Mesenchymal stem cell (in vitro differentiated cells and primary cell): Measurements from ENCODE around the gene SCRN3.

ENCODE experiments used
- DNase-seq: peaks from one replicate; pipeline ENCODE4 v3.0.0-alpha.2; 2013
- H2AFZ ChIP-seq: one replicate; pipeline ENCODE4 v1.6.1; 2013; ENCODE audit warnings: low read depth, mild to moderate bottlenecking, control low read depth, inconsistent platforms, low read length, moderate library complexity
- H2AK5ac ChIP-seq: 2 replicates; pipeline ENCODE4 v1.6.1; 2013; ENCODE audit warnings: low read length, moderate library complexity, mild to moderate bottlenecking, inconsistent platforms; ENCODE audit not compliant: severe bottlenecking
- H2BK120ac ChIP-seq: one replicate; pipeline ENCODE4 v1.6.1; 2013; ENCODE audit warnings: low read depth, mild to moderate bottlenecking, inconsistent platforms, low read length, moderate library complexity
- H2BK12ac ChIP-seq, 2 experiments: one replicate each; pipeline ENCODE4 v1.6.1; 2013; ENCODE audit warnings: inconsistent platforms in 2 of 2, low read length in 2 of 2, mild to moderate bottlenecking in 2 of 2, moderate library complexity in 2 of 2, control low read depth in 1 of 2
- H2BK15ac ChIP-seq: one replicate; pipeline ENCODE4 v1.6.1; 2013; ENCODE audit warnings: mild to moderate bottlenecking, low read depth, inconsistent platforms; ENCODE audit not compliant: poor library complexity, severe bottlenecking
- H2BK5ac ChIP-seq: 2 replicates; pipeline ENCODE4 v1.6.1; 2013; ENCODE audit warnings: low read depth, mild to moderate bottlenecking, low read length, control low read depth, inconsistent platforms; ENCODE audit not compliant: poor library complexity, severe bottlenecking
- H3K14ac ChIP-seq, 2 experiments: one replicate each; pipeline ENCODE4 v1.6.1; 2013; ENCODE audit warnings: inconsistent platforms in 2 of 2, low read length in 2 of 2, control low read depth in 1 of 2, mild to moderate bottlenecking in 1 of 2, moderate library complexity in 1 of 2
- H3K18ac ChIP-seq, 2 experiments: one replicate each; pipeline ENCODE4 v1.6.1; 2013; ENCODE audit warnings: inconsistent platforms in 2 of 2, low read length in 2 of 2, control low read depth in 1 of 2, low read depth in 1 of 2, mild to moderate bottlenecking in 1 of 2
- H3K23ac ChIP-seq, 2 experiments: one replicate each; pipeline ENCODE4 v1.6.1; 2013; ENCODE audit warnings: inconsistent platforms in 2 of 2, low read length in 2 of 2, mild to moderate bottlenecking in 2 of 2, moderate library complexity in 2 of 2, control low read depth in 1 of 2
- H3K27ac ChIP-seq: 2 replicates; pipeline ENCODE4 v1.5.1; 2013; ENCODE audit warnings: mild to moderate bottlenecking, moderate library complexity, low read length, control low read depth, inconsistent platforms; ENCODE audit not compliant: poor library complexity, severe bottlenecking
- H3K27me3 ChIP-seq, 2 experiments: 2 replicates each; pipeline versions ENCODE4 v1.6.1 to v1.7.0; 2013; ENCODE audit warnings: low read length in 2 of 2, mild to moderate bottlenecking in 2 of 2, moderate library complexity in 2 of 2, control low read depth in 1 of 2, inconsistent platforms in 1 of 2; ENCODE audit not compliant: control insufficient read depth in 1 of 2, insufficient read depth in 1 of 2
- H3K36me3 ChIP-seq, 2 experiments: 2 replicates each; pipeline versions ENCODE4 v1.6.1 to v1.7.0; 2013; ENCODE audit warnings: low read length in 2 of 2, control low read depth in 1 of 2, inconsistent platforms in 1 of 2, low read depth in 1 of 2, mild to moderate bottlenecking in 1 of 2; ENCODE audit not compliant: insufficient read depth in 2 of 2, control insufficient read depth in 1 of 2
- H3K4ac ChIP-seq, 2 experiments: one replicate each; pipeline ENCODE4 v1.6.1; 2013; ENCODE audit warnings: inconsistent platforms in 2 of 2, low read length in 2 of 2, mild to moderate bottlenecking in 2 of 2, moderate library complexity in 2 of 2, control low read depth in 1 of 2, low read depth in 1 of 2
- H3K4me1 ChIP-seq: 2 replicates; pipeline ENCODE4 v1.6.1; 2013; ENCODE audit warnings: low read depth, low read length, control low read depth; ENCODE audit not compliant: control insufficient read depth, insufficient read depth
- H3K4me2 ChIP-seq: 2 replicates; pipeline ENCODE4 v1.6.1; 2013; ENCODE audit warnings: low read length, mild to moderate bottlenecking, inconsistent platforms; ENCODE audit not compliant: poor library complexity, severe bottlenecking
- H3K4me3 ChIP-seq, 2 experiments: 2 replicates each; pipeline versions ENCODE4 v1.5.1 to v1.7.0; 2013; ENCODE audit warnings: low read length in 2 of 2, mild to moderate bottlenecking in 2 of 2, control low read depth in 1 of 2, low read depth in 1 of 2; ENCODE audit not compliant: insufficient read depth in 1 of 2
- H3K79me1 ChIP-seq: replicated peaks from 2 replicates; pipeline ENCODE4 v1.6.1; 2013; ENCODE audit warnings: mild to moderate bottlenecking, control low read depth, low read length, inconsistent platforms; ENCODE audit not compliant: poor library complexity, severe bottlenecking
- H3K9ac ChIP-seq: 2 replicates; pipeline ENCODE4 v1.7.0; 2013; ENCODE audit warnings: mild to moderate bottlenecking, low read length, moderate library complexity
- H3K9me3 ChIP-seq: 2 replicates; pipeline ENCODE4 v1.7.0; 2013; ENCODE audit warnings: mild to moderate bottlenecking, low read length; ENCODE audit not compliant: control insufficient read depth
- H4K8ac ChIP-seq: one replicate; pipeline ENCODE4 v1.6.1; 2013; ENCODE audit warnings: inconsistent platforms, mild to moderate bottlenecking, low read length, moderate library complexity
- H4K91ac ChIP-seq: one replicate; pipeline ENCODE4 v1.6.1; 2013; ENCODE audit warnings: mild to moderate bottlenecking, low read length, inconsistent platforms
- WGBS: methylation state at CpG from one replicate; pipeline ENCODE4 v1.1.7; 2013; ENCODE audit warnings: mixed read lengths; 5-methylcytosine and 5-hydroxymethylcytosine counted together

Gene SCRN3

DNA sequence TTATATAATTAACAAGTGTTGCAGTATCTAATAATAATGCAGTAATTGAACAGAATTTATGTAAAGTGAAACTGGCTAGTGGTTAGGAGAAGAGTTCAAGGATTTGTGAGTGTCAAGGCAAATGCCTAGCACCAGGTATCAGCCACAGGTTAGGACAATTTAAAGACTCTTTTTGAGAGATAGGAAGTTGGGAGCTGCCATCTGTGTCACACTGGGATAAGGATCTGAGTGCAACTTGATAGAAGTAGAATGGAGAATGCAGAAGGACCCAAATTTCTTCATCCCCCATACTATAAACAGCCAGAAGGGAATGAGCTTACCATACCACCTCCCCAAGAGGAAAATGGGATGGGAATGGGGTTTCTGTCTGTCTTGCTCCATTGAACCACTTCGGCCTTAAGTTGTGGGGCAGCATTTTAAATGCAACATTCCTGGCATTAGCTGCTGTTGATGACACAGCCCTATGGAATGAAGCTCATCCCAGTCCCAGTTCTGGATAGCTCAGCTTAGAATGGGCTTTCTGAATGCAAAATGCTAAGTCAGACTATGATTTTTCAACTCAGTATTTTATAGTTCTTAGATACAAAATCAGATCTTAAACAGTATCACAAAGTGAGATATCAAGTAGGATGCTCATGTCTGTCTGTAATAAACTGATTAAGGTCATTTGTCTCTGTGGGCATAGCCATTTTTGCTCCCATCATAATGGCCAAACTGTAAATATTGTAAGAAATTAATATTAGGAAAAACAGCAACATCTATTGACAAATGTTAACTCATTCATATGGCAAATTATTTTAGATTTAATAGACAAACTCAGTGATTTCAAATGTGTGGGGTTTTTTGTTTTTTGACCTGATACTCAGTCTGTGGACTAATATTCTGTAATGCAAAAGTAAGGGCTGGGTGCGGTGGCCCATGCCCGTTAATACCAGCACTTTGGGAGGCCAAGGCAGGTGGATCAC lies 47.3 kb downstream of the SCRN3 start:
- peaks cover 0 to 5% of the 10 kb centered on the region in 2 experiments for H3K36me3 ChIP-seq
- no peak overlapping the region for H2AFZ ChIP-seq
- no peak overlapping the region for H2BK120ac ChIP-seq
- H4K91ac ChIP-seq: no peak overlapping the region
- H2BK12ac ChIP-seq: no peak overlapping the region
- H4K8ac ChIP-seq: no peak overlapping the region
- no peak overlapping the region for H2BK15ac ChIP-seq
- H3K27ac ChIP-seq: peak overlapping the region; percentile 86
- H3K14ac ChIP-seq: no peak overlapping the region
- no peaks in the 10 kb centered on the region for H3K9me3 ChIP-seq
- no peak overlapping the region for H3K4me3 ChIP-seq
- no peak overlapping the region for H3K4ac ChIP-seq
- no peak overlapping the region for H3K18ac ChIP-seq
- H3K23ac ChIP-seq: no peak overlapping the region
- no peak overlapping the region for H2BK5ac ChIP-seq
- H3K27me3 ChIP-seq: no peaks in the 10 kb centered on the region
- H3K4me2 ChIP-seq: no peak overlapping the region
- no peak overlapping the region for H3K9ac ChIP-seq
- no peaks in the 10 kb centered on the region for H3K79me1 ChIP-seq
- peaks cover 7% of the 10 kb centered on the region for H3K4me1 ChIP-seq
- DNase-seq: peak; percentile 71
- WGBS: 62% methylated on average over 3 of the region's 3 CpGs
- peak overlapping the region; percentile 85 for H2AK5ac ChIP-seq

DNA sequence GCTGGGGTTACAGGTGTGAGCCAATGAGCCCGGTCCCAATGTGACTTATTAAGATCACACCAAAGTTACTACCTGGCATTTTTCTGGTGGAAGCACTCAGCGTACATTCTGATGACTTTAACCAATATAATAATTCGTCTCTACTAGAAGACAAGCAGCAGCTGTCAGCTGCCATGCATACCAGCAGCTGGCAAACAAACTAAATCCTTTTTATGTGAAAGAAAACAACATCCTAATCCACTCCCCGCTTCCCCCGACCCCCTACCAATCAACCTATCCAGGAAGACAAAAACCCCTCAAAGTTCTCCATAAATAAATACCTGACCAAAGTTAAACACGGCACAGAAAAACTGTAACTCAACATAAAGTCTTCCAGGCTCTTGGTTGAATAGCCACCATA lies 49.2 kb downstream of the SCRN3 start:
- Histone ChIP-seq H3K23ac (no peak overlapping the region), H2AFZ (no peak overlapping the region), H2BK120ac (no peak overlapping the region), H3K4me3 (no peak overlapping the region), H3K4me2 (no peak overlapping the region), H3K9ac (no peak overlapping the region), H3K79me1 (no peaks in the 10 kb centered on the region), H3K27ac (no peak overlapping the region), H2BK15ac (no peak overlapping the region), H2BK5ac (no peak overlapping the region), H3K9me3 (no peaks in the 10 kb centered on the region), H3K36me3 (peaks cover 0 to under 1% of the 10 kb centered on the region in 2 experiments), H3K4me1 (peaks cover 7% of the 10 kb centered on the region), H4K8ac (no peak overlapping the region), H3K4ac (no peak overlapping the region), H2AK5ac (no peak overlapping the region), H3K14ac (no peak overlapping the region), H2BK12ac (no peak overlapping the region), H3K27me3 (no peaks in the 10 kb centered on the region), H3K18ac (no peak overlapping the region), H4K91ac (no peak overlapping the region)
- no peak for DNase-seq
- WGBS: 91% methylated on average over 5 of the region's 6 CpGs

- Histone ChIP-seq H2BK120ac (no peak overlapping the region), H2BK12ac (no peak overlapping the region), H3K4me2 (no peak overlapping the region), H3K79me1 (no peaks in the 10 kb centered on the region), H4K91ac (no peak overlapping the region), H2AK5ac (no peak overlapping the region), H2BK15ac (no peak overlapping the region), H3K4me3 (no peak overlapping the region), H2AFZ (no peak overlapping the region), H3K4me1 (peaks cover 7% of the 10 kb centered on the region), H3K27me3 (no peaks in the 10 kb centered on the region), H4K8ac (no peak overlapping the region), H3K14ac (no peak overlapping the region), H3K27ac (no peak overlapping the region), H3K36me3 (peaks cover 0 to 3% of the 10 kb centered on the region in 2 experiments), H3K18ac (no peak overlapping the region), H3K4ac (no peak overlapping the region), H3K9me3 (no peaks in the 10 kb centered on the region), H3K9ac (no peak overlapping the region), H2BK5ac (no peak overlapping the region), H3K23ac (no peak overlapping the region)
- DNase-seq: no peak
- WGBS: 100% methylated on average over 1 of the region's 3 CpGs
Measured at GRCh38 chr2:174445248-174445647, 49.7 kb downstream of the SCRN3 start.

DNA sequence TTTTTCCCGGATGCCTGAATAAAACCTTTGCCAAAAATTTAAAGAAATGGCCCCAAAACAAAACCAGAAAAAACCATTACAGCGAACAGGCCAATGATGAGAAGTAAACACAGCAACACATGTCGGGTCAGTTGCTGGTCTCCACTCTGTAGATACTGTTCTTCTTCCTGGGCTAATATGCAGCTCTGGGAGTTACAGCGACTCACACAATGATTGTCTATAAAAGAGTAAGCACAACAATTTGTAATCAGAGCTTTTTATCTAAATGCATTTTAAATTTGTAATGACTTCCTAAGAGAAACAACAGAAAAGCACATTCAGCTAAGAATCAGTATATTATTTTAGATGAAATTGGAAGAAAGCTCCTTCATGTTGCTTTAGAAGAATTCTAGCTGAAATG lies 51.0 kb downstream of the SCRN3 start:
- Histone ChIP-seq H3K4me3 (no peak overlapping the region), H3K79me1 (no peaks in the 10 kb centered on the region), H2BK120ac (no peak overlapping the region), H3K18ac (no peak overlapping the region), H2AK5ac (no peak overlapping the region), H3K14ac (no peak overlapping the region), H2BK5ac (no peak overlapping the region), H3K27me3 (no peaks in the 10 kb centered on the region), H3K9me3 (no peaks in the 10 kb centered on the region), H4K8ac (no peak overlapping the region), H2BK12ac (no peak overlapping the region), H3K23ac (no peak overlapping the region), H3K9ac (no peak overlapping the region), H3K4ac (no peak overlapping the region), H3K36me3 (peaks cover 0 to 3% of the 10 kb centered on the region in 2 experiments), H3K4me2 (no peak overlapping the region), H2BK15ac (no peak overlapping the region), H2AFZ (no peak overlapping the region), H4K91ac (no peak overlapping the region), H3K4me1 (peaks cover 6% of the 10 kb centered on the region), H3K27ac (no peak overlapping the region)
- WGBS: 92% methylated on average over 3 of the region's 4 CpGs
- no peak for DNase-seq
